Heart right ventricle (tissue), 16 donors: ENCODE results near the gene F10. TPM values are rescaled to one million over a fixed set of nuclear protein-coding genes. Genes with fewer than 3 reads are reported as not detected.

ENCODE experiments used
- ATAC-seq, 8 donors: fragments of 200-7000 bp; cut with Tn5 transposase; one replicate each; pipeline ENCODE4 v1.9.1; 2020; ENCODE audit warnings: mild to moderate bottlenecking in 8 of 8, moderate library complexity in 8 of 8, moderate number of reproducible peaks in 1 of 8
- DNase-seq, 2 donors: peaks; one replicate each; pipeline ENCODE4 v3.0.0-alpha.2; 2020
- H3K27ac ChIP-seq, 10 donors: fragments of 200-600 bp; sonication (generic) in 2 of 10; one replicate each; pipeline versions ENCODE4 v1.5.0 to v1.8.0; 2020 to 2022; ENCODE audit warnings: mild to moderate bottlenecking in 3 of 10
- H3K27me3 ChIP-seq, 7 donors: fragments of 200-600 bp; one replicate each; pipeline ENCODE4 v1.8.0; 2021 to 2022; ENCODE audit warnings: mild to moderate bottlenecking in 2 of 7
- H3K36me3 ChIP-seq, 9 donors: fragments of 200-600 bp; sonication (generic) in 1 of 9; one replicate each; pipeline versions ENCODE4 v1.5.0 to v1.8.0; 2020 to 2022; ENCODE audit warnings: mild to moderate bottlenecking in 2 of 9
- H3K4me1 ChIP-seq, 9 donors: fragments of 200-600 bp; sonication (generic) in 1 of 9; one replicate each; pipeline versions ENCODE4 v1.5.0 to v1.8.0; 2020 to 2022; ENCODE audit warnings: mild to moderate bottlenecking in 4 of 9
- H3K4me3 ChIP-seq, 10 donors: fragments of 200-600 bp; sonication (generic) in 2 of 10; one replicate each; pipeline versions ENCODE4 v1.5.0 to v1.8.0; 2020 to 2022; ENCODE audit warnings: mild to moderate bottlenecking in 7 of 10, moderate library complexity in 2 of 10
- H3K9me3 ChIP-seq, 11 donors: fragments of 200-600 bp in 10 of 11; sonication (generic) in 2 of 11; one replicate each; pipeline versions ENCODE4 v1.5.0 to v1.8.0; 2013 to 2022; ENCODE audit warnings: mild to moderate bottlenecking in 2 of 11, control low read depth in 1 of 11, moderate library complexity in 1 of 11
- CTCF ChIP-seq, 9 donors: fragments of 200-600 bp; sonication (generic) in 2 of 9; IDR thresholded peaks; one replicate each; pipeline versions ENCODE4 v1.5.0 to v1.8.0; 2021 to 2022; ENCODE audit warnings: antibody characterized with exemption in 9 of 9, mild to moderate bottlenecking in 5 of 9, moderate library complexity in 1 of 9
- WGBS, 2 donors: extraction: QIAGEN DNeasy Blood & Tissue Kit; methylation state at CpG; one replicate each; pipeline ENCODE4 v1.1.7; 2013; ENCODE audit warnings: inconsistent platforms in 1 of 2; 5-methylcytosine and 5-hydroxymethylcytosine counted together
- intact Hi-C, 10 donors: fragments of 100-400 bp; cut with DNase I; formaldehyde crosslinking; loops; one replicate each; pipeline versions ENCODE4 v1.11.1 to v1.14.2; 2022
- polyA plus RNA-seq, 2 donors: library from polyadenylated mRNA; stranded (reverse); fragments of 200-250 nt; gene quantifications; one replicate each; pipeline ENCODE4 v1.2.3, GENCODE V29; 2013
- total RNA-seq, 10 donors: library from RNA; stranded (reverse); fragmentation: NEBNext Ultra II Directional in 3 of 10; extraction: Animal tissue kit (Norgen Biotek cat#: 25700) in 3 of 10; gene quantifications; one replicate each; pipeline versions ENCODE4 v1.2.1 to v1.2.4, GENCODE V29; 2021 to 2023
- donor health status: Arrhythmogenic right ventricular cardiomyopathy.
- donor health status: ischemic (EF 13 %, LVEDD 7.1; RV severe dilation, severe dysfunction).
- donor health status: healthy with polysubstance abuse.
- donor health status: DM: no; HTN: yes; CAD: no.
- donor health status: DM: no; HTN: no; CAD: no.
- donor health status: ischemic (EF 25% LVEDD 6.9; RV normal size, moderate dysfunction).
- donor health status: ischemic (EF 25% LVEDD 5.7; RV mildly dilated, moderate dysfunction).
- donor health status: healthy.
- donor health status: DM: yes; HTN: yes; CAD: no.
- donor health status: Ischemic cardiomyopathy.
- donor health status: ischemic (EF 35%, LVEDD 5.7; RV mildly dilated, moderate dysfunction).
- donor health status: nonischemic (EF 11% LVEDD 7.7; RV severe dilation, severe dysfunction).
- donor health status: DM: yes; HTN: yes; CAD: no.
- donor health status: PGD.
- donor health status: ischemic (EF 29% LVEDD 5.4; RV normal size, mild dysfunction).
- donor health status: nonischemic (EF 23%, LVEDD 6.1; RV moderate dilation, normal function).

F10 gene
- total and polyA plus RNA-seq, 12 donors: 1.7 to 15.1 (median 6.3) TPM

- Histone ChIP-seq H3K27me3 (no peaks in the 10 kb centered on the region), H3K36me3 (peaks cover 0 to 83% (median 24%) of the 10 kb centered on the region in 9 donors), H3K4me1 (peaks cover 0 to 30% (median 10%) of the 10 kb centered on the region in 9 donors), H3K4me3 (peak overlapping the region in 3 of 10 donors; percentile 2 to 18 (median 16)), H3K27ac (peak overlapping the region in 8 of 10 donors; percentile 63 to 85 (median 69)), H3K9me3 (no peaks in the 10 kb centered on the region)
- TF ChIP-seq CTCF (IDR thresholded peaks at IDR 0.05): peak in 4 of 9 donors; percentile 8 to 35 (median 16)
- peak; percentile 82 to 89 for DNase-seq
- 37 to 41% methylated on average over 9 of the region's 9 CpGs for WGBS, 2 donors
- intact Hi-C loops: loop anchor here in 1 of 10 donors (2.0 kb wide), 1 partner anchor 20 kb away; no protein-coding TSS in a partner anchor
- peak; percentile 89 to 100 (median 97) for ATAC-seq
Observed at GRCh38 chr13:113187263-113187669, 64.7 kb downstream of the F10 start.

GRCh38 chr13:113187883-113188665 is 65.5 kb downstream of the F10 start:
- intact Hi-C loops: loop anchor here in 1 of 10 donors (2.0 kb wide), 1 partner anchor 19 kb away; no protein-coding TSS in a partner anchor
- no peak overlapping the region for H3K4me3 ChIP-seq
- ATAC-seq (no peak), DNase-seq (no peak)
- no peaks in the 10 kb centered on the region for H3K9me3 ChIP-seq
- no peaks in the 10 kb centered on the region for H3K27me3 ChIP-seq
- peak overlapping the region in 8 of 10 donors; percentile 2 to 85 (median 69) for H3K27ac ChIP-seq
- no peak for TF ChIP-seq CTCF (IDR thresholded peaks at IDR 0.05)
- H3K36me3 ChIP-seq: peaks cover 0 to 83% (median 28%) of the 10 kb centered on the region in 9 donors
- 95 to 96% methylated on average over 23 of the region's 23 CpGs for WGBS, 2 donors
- H3K4me1 ChIP-seq: peaks cover 0 to 30% (median 10%) of the 10 kb centered on the region in 9 donors

GRCh38 chr13:113190181-113190580 is 67.6 kb downstream of the F10 start:
- intact Hi-C loops: no loop called here
- H3K4me1 ChIP-seq: peaks cover 0 to 24% (median 10%) of the 10 kb centered on the region in 9 donors
- no peak overlapping the region for H3K4me3 ChIP-seq
- WGBS, 2 donors: 84% methylated on average over 4 of the region's 4 CpGs
- DNase-seq (no peak), ATAC-seq (no peak)
- no peaks in the 10 kb centered on the region for H3K27me3 ChIP-seq
- H3K9me3 ChIP-seq: no peaks in the 10 kb centered on the region
- H3K36me3 ChIP-seq: peaks cover 0 to 83% (median 37%) of the 10 kb centered on the region in 9 donors
- no peak overlapping the region for H3K27ac ChIP-seq
- no peak for TF ChIP-seq CTCF (IDR thresholded peaks at IDR 0.05)

GRCh38 chr13:113192279-113192678 is 69.7 kb downstream of the F10 start:
- Histone ChIP-seq H3K4me1 (peaks cover 0 to 18% (median 10%) of the 10 kb centered on the region in 9 donors), H3K27me3 (no peaks in the 10 kb centered on the region), H3K27ac (no peak overlapping the region), H3K9me3 (no peaks in the 10 kb centered on the region), H3K4me3 (no peak overlapping the region), H3K36me3 (peaks cover 0 to 96% (median 53%) of the 10 kb centered on the region in 9 donors)
- TF ChIP-seq CTCF (IDR thresholded peaks at IDR 0.05): no peak
- WGBS, 2 donors: 85% methylated on average over 4 of the region's 4 CpGs
- intact Hi-C loops: no loop called here
- ATAC-seq (no peak), DNase-seq (no peak)
